Endothelial cell of umbilical vein (primary cell): Measurements from ENCODE around the gene CDK5RAP2. TPM values are rescaled to one million over a fixed set of nuclear protein-coding genes. Genes with fewer than 3 reads are reported as not detected.

ENCODE experiments used
- BruUV-seq: library from RNA; stranded (reverse); fragments of 400-500 nt; replicated peaks from 2 replicates; lab custom pipeline; 2021; lab: Mats Ljungman, UMichigan
- CTCF ChIA-PET: fragments of 300-600, 350-600 bp; sonication (Branson Sonifier 250); formaldehyde crosslinking; loops from one replicate; lab custom pipeline; 2021; ENCODE audit warnings: antibody characterized with exemption, inconsistent platforms; lab: Charles Lee
- POLR2A ChIA-PET: fragments of 300-600, 350-600 bp; sonication (Branson Sonifier 250); formaldehyde crosslinking; loops from one replicate; lab custom pipeline; 2021; ENCODE audit warnings: antibody characterized with exemption, inconsistent platforms; lab: Charles Lee
- DNase-seq: peaks from one replicate; pipeline ENCODE4 v3.0.0-alpha.2; 2011; ENCODE audit warnings: low read depth, low spot score
- FAIRE-seq: peaks from 2 replicates; lab custom pipeline; 2011; peaks lifted over from hg19 to GRCh38; lab: Jason Lieb, UNC
- H2AFZ ChIP-seq: 2 replicates; pipeline ENCODE4 v1.6.0; 2012; ENCODE audit warnings: low read depth, low read length, control low read depth, inconsistent platforms
- H3K27ac ChIP-seq: 2 replicates; pipeline ENCODE4 v1.5.1; 2011; ENCODE audit warnings: low read depth, mild to moderate bottlenecking, control low read depth, low read length, moderate library complexity; ENCODE audit not compliant: insufficient read depth
- H3K27me3 ChIP-seq, 2 experiments: 2 replicates each; pipeline versions ENCODE4 v1.6.0 to v1.6.1; 2011; ENCODE audit warnings: low read length in 2 of 2, mixed read lengths in 1 of 2; ENCODE audit not compliant: control insufficient read depth in 2 of 2, insufficient read depth in 2 of 2
- H3K36me3 ChIP-seq, 2 experiments: 2 replicates in 1 of 2; 3 replicates in 1 of 2; pipeline ENCODE4 v1.5.1; 2011; ENCODE audit warnings: low read length in 2 of 2, mild to moderate bottlenecking in 1 of 2, moderate library complexity in 1 of 2; ENCODE audit not compliant: control insufficient read depth in 2 of 2, insufficient read depth in 2 of 2; ENCODE audit errors: extremely low read depth in 1 of 2
- H3K4me1 ChIP-seq: 3 replicates; pipeline ENCODE4 v1.5.1; 2011; ENCODE audit warnings: mild to moderate bottlenecking, low read length; ENCODE audit not compliant: control insufficient read depth, insufficient read depth; ENCODE audit errors: extremely low read depth
- H3K4me2 ChIP-seq: 2 replicates; pipeline ENCODE4 v1.6.1; 2011; ENCODE audit warnings: low read length, control low read depth, mixed read lengths; ENCODE audit not compliant: insufficient read depth
- H3K4me3 ChIP-seq, 3 experiments: fragments of 200-600 bp in 1 of 3; sonication (generic), shearing (Covaris generic) in 1 of 3; replicated peaks in 1 of 3; 2 replicates each; pipeline ENCODE4 v1.5.1; 2011 to 2016; ENCODE audit warnings: control low read depth in 3 of 3, low read length in 3 of 3, mild to moderate bottlenecking in 2 of 3, inconsistent platforms in 1 of 3, low read depth in 1 of 3, moderate library complexity in 1 of 3; ENCODE audit not compliant: insufficient read depth in 1 of 3
- H3K79me2 ChIP-seq: 2 replicates; pipeline ENCODE4 v1.6.0; 2012; ENCODE audit warnings: low read length, inconsistent platforms; ENCODE audit not compliant: control insufficient read depth, insufficient read depth
- H3K9ac ChIP-seq: replicated peaks from 2 replicates; pipeline ENCODE3; 2011; ENCODE audit warnings: low read length, control low read depth; ENCODE audit not compliant: insufficient read depth; ENCODE audit errors: extremely low read depth
- H3K9me1 ChIP-seq: replicated peaks from 3 replicates; pipeline ENCODE4 v1.6.0; 2011; ENCODE audit warnings: mild to moderate bottlenecking, low read length; ENCODE audit not compliant: control insufficient read depth, insufficient read depth; ENCODE audit errors: extremely low read depth
- H3K9me3 ChIP-seq: replicated peaks from 2 replicates; pipeline ENCODE4 v1.5.1; 2012; ENCODE audit warnings: low read length, inconsistent platforms; ENCODE audit not compliant: control insufficient read depth, insufficient read depth
- H4K20me1 ChIP-seq: replicated peaks from 2 replicates; pipeline ENCODE3; 2011; ENCODE audit warnings: mild to moderate bottlenecking, low read length; ENCODE audit not compliant: control insufficient read depth, insufficient read depth; ENCODE audit errors: extremely low read depth
- EZH2 ChIP-seq: IDR thresholded peaks from 2 replicates; pipeline ENCODE4 v1.6.1; 2012; ENCODE audit warnings: borderline replicate concordance, low read depth, mild to moderate bottlenecking, moderate library complexity, low read length, inconsistent platforms; ENCODE audit not compliant: severe bottlenecking
- FOS ChIP-seq: IDR thresholded peaks from 2 replicates; pipeline ENCODE4 v1.6.1; 2011; ENCODE audit warnings: mild to moderate bottlenecking, low read length, moderate library complexity, borderline replicate concordance; ENCODE audit not compliant: insufficient read depth
- GATA2 ChIP-seq: IDR thresholded peaks from 2 replicates; pipeline ENCODE4 v1.7.0; 2011; ENCODE audit warnings: low read depth, mild to moderate bottlenecking, moderate library complexity, mixed read lengths, low read length; ENCODE audit not compliant: insufficient read length, insufficient read depth
- JUN ChIP-seq: IDR thresholded peaks from 2 replicates; pipeline ENCODE4 v1.6.1; 2011; ENCODE audit warnings: borderline replicate concordance, low read depth; ENCODE audit not compliant: insufficient read length, insufficient read depth
- MYC ChIP-seq: IDR thresholded peaks from one replicate; pipeline ENCODE4 v1.6.1; 2011; ENCODE audit warnings: mild to moderate bottlenecking, low read depth, low read length
- POLR2A ChIP-seq: IDR thresholded peaks from 2 replicates; pipeline ENCODE4 v1.6.1; 2012; ENCODE audit warnings: low read depth, mild to moderate bottlenecking, control low read depth, low read length
- POLR2AphosphoS5 ChIP-seq: IDR thresholded peaks from 2 replicates; pipeline ENCODE4 v1.6.1; 2012; ENCODE audit warnings: low read depth, mild to moderate bottlenecking, control low read depth, low read length, moderate library complexity; ENCODE audit not compliant: insufficient read depth
- dilution Hi-C: fragments of 300-500 bp; cut with MboI; formaldehyde crosslinking; loops from one replicate; pipeline ENCODE4 v1.15.0; 2019; ENCODE audit warnings: low sequenced_read_pairs; ENCODE audit not compliant: extremely low pct_ligation_motif_present
- intact Hi-C: fragments of 100-400 bp; cut with micrococcal nuclease; formaldehyde crosslinking; loops from one replicate; pipeline ENCODE4 v1.10.0; 2022
- polyA plus RNA-seq, 4 experiments: library from polyadenylated mRNA; depleted of rRNA in 3 of 4; stranded (reverse) in 3 of 4; unstranded in 1 of 4; fragments of >200 nt; gene quantifications; 2 replicates each; pipeline versions ENCODE4 v1.2.1 to v1.2.3, GENCODE V29; 2011 to 2012; ENCODE audit warnings: missing spikeins in 1 of 4
- total RNA-seq: library from RNA; stranded (reverse); gene quantifications from 2 replicates; pipeline ENCODE4 v1.2.3, GENCODE V29; 2021
- TF ChIP-seq, protein P1 (sequence below), 2 donors: IDR thresholded peaks; 1 replicate in 1 of 2; 2 replicates in 1 of 2; pipeline ENCODE4 v1.5.1; 2011; ENCODE audit warnings: low read length in 2 of 2, mild to moderate bottlenecking in 2 of 2, moderate library complexity in 2 of 2, control low read depth in 1 of 2, inconsistent platforms in 1 of 2, low read depth in 1 of 2; ENCODE audit not compliant: insufficient read depth in 1 of 2; ENCODE audit errors: extremely low read depth in 1 of 2
- TF ChIP-seq, protein P2 (sequence below): IDR thresholded peaks from 2 replicates; pipeline ENCODE4 v1.6.1; 2011; ENCODE audit not compliant: insufficient read depth, insufficient read length

Gene CDK5RAP2
- total and polyA plus RNA-seq, 2 donors (not counting 3 experiments of a cell fraction or from before 2014, with no cell fraction given): 17.5 to 56.7 TPM

- intact Hi-C loops (no loop called here), dilution Hi-C loops (no loop called here)
- no peaks in the 10 kb centered on the region for H3K79me2 ChIP-seq
- no peaks in the 10 kb centered on the region for H3K27me3 ChIP-seq
- DNase-seq (no peak), FAIRE-seq (no peak)
- BruUV-seq: no TSS peak
- no peak overlapping the region for H3K4me3 ChIP-seq
- H4K20me1 ChIP-seq: no peaks in the 10 kb centered on the region
- H3K4me1 ChIP-seq: no peaks in the 10 kb centered on the region
- peaks cover 0 to 4% of the 10 kb centered on the region in 2 experiments for H3K36me3 ChIP-seq
- ChIA-PET POLR2A (no interaction called here), CTCF (no interaction called here)
- TF ChIP-seq, protein P1, sequence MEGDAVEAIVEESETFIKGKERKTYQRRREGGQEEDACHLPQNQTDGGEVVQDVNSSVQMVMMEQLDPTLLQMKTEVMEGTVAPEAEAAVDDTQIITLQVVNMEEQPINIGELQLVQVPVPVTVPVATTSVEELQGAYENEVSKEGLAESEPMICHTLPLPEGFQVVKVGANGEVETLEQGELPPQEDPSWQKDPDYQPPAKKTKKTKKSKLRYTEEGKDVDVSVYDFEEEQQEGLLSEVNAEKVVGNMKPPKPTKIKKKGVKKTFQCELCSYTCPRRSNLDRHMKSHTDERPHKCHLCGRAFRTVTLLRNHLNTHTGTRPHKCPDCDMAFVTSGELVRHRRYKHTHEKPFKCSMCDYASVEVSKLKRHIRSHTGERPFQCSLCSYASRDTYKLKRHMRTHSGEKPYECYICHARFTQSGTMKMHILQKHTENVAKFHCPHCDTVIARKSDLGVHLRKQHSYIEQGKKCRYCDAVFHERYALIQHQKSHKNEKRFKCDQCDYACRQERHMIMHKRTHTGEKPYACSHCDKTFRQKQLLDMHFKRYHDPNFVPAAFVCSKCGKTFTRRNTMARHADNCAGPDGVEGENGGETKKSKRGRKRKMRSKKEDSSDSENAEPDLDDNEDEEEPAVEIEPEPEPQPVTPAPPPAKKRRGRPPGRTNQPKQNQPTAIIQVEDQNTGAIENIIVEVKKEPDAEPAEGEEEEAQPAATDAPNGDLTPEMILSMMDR (IDR thresholded peaks at IDR 0.05; ENCODE audit: extremely low read depth in 1 of 2, insufficient read depth in 1 of 2, low read depth in 1 of 2, low read length in 2 of 2): no peak
- TF ChIP-seq EZH2 (no peak), JUN (no peak), POLR2A (no peak), GATA2 (no peak), POLR2AphosphoS5 (no peak), FOS (no peak), MYC (no peak)
- TF ChIP-seq, protein P2, sequence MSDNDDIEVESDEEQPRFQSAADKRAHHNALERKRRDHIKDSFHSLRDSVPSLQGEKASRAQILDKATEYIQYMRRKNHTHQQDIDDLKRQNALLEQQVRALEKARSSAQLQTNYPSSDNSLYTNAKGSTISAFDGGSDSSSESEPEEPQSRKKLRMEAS: no peak
- H2AFZ ChIP-seq: no peak overlapping the region
- no peaks in the 10 kb centered on the region for H3K9me1 ChIP-seq
- no peaks in the 10 kb centered on the region for H3K9me3 ChIP-seq
- H3K27ac ChIP-seq: no peak overlapping the region
- no peak overlapping the region for H3K4me2 ChIP-seq
- H3K9ac ChIP-seq: no peak overlapping the region
These were observed 23.6 kb upstream of the CDK5RAP2 start for GRCh38 chr9:120603591-120603990.
